GM19023 (cell line): ENCODE results near the gene ADAT3.

Experiments
- ATAC-seq: cut with Tn5 transposase; IDR thresholded peaks from one replicate; pipeline ENCODE4 v1.9.1; 2021; ENCODE audit warnings: mild to moderate bottlenecking, moderate library complexity; ENCODE audit not compliant: unreplicated experiment

The ADAT3 gene

DNA sequence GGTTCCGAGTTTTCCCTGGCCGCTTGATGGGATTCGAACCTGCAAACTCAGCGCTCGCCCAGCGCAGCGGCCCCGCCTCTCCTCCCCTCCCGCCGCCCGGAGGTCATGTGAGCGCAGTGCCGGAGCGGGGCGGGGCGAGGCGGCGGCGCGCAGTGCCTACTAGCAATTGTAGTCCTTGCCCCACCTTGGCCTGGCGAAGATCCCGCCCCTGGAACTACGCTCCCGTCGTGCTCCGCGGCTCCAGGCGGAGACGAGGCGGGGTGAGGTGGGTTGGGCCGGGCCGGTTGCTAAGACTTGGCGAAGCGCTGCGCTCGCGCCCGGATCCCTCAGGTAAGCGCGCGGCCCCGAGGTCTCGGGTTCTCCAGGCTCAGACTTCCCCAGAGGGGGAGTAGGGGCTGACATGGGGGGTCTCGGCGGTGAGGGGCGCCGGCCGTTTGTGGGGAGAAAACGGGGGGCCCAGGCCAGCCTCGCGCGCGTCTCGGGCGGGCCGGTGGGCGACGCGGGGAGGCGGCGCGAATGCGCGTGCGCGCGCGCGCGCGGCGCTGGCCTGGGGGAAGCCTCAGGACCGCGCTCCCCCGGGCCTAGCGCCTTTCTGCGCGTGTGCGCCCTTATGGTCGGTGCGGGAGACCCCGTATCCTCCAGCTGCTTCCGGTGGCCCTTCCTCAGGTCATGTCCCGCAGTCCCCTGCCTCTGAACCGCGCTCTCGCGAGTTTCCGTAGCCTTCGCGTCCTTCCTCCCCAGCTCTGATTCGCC is at the start of gene ADAT3, which contains the start of gene SCAMP4:
ADAT3 (plus strand) TSS at position 290 of the 753 bp plus-strand sequence. CDS start 6,649 bp downstream, outside the sequence.
SCAMP4 (plus strand) TSS at position 290 of the 753 bp plus-strand sequence. CDS start 9,621 bp downstream, outside the sequence.
- peak; percentile 75 for ATAC-seq

DNA sequence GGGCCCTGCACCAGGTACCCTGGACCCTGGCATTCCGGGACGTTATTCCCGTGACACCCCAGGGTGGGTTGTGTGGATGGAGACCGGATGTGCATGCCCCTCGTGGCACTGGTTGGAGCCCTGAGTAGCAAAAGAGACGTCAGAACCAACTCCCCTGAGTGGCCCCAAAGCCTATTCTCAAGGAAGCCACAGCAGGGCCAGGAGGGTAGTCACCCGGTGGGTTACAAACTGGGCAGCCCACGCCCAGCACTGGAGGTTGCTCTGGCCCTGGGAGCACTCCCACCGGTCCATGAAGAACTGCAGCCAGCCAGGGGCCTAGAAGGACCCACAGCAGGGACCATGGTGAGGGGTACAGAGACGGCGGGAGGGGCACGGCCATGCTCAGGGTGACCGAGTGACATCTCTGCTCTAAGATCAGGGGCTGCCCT is 49.4 kb upstream of the ADAT3 start:
- ATAC-seq = peak; percentile 5

DNA sequence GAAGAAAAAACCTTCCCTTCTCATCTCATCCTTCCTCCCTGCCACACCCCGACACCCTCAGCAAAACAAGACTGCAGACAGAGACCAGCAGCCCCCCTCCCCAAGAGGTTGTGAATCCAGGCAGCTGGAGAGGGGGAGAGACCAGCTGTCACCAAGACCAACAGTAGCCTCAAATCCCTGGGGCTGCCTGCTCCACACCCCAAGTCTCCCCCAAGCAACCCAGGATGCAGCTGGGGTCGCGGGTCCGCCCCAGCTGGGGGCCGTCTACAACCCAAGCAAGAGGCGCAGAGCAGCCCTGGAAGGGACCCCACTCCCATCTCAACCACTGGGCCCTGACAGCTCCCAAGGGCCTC is 48.9 kb upstream of the ADAT3 start:
- no peak for ATAC-seq

DNA sequence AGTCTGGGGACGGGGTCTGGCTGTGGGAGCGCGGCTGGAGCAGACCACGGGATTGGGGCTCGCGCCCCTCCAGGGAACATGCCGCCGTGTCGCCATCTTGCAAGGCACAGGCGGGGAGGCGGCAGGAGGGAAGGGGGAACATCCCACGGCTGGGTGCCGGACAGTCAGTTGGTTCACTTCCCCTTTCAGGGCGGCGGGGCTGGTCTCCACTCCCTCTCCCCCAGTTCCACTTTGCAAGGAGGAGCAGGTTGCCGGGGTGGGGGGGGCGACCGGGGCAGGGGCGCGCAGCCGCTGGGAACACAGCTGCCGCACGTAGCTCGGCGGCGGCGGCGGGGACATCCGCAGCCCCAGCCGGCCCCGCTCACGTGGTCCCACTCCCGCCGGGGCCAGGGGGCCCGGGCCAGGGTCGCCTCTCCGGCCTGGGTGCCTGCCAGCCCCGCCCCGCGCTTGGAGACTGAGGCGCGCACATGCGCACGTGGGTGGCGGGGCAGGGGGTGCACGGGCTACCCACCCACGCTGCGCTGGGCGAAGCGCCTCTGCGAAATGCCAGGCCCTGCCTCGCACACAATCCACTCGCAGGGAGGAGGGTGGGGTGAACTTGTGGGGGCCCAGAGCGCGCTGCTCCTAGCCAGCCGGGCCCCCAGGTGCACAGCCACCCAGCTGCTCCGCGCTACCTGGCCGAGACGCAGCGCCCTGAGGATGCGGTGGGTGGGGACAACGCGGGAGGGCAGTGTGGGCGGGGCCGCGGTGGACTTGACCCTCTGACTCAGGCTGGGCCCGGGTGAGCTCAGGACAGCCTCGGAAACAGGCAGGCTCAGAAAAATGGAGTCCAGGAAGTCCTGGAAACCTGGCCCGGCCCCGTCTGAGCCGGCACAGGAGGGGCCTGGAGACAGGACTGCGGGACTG is 48.2 kb upstream of the ADAT3 start:
- ATAC-seq = no peak

DNA sequence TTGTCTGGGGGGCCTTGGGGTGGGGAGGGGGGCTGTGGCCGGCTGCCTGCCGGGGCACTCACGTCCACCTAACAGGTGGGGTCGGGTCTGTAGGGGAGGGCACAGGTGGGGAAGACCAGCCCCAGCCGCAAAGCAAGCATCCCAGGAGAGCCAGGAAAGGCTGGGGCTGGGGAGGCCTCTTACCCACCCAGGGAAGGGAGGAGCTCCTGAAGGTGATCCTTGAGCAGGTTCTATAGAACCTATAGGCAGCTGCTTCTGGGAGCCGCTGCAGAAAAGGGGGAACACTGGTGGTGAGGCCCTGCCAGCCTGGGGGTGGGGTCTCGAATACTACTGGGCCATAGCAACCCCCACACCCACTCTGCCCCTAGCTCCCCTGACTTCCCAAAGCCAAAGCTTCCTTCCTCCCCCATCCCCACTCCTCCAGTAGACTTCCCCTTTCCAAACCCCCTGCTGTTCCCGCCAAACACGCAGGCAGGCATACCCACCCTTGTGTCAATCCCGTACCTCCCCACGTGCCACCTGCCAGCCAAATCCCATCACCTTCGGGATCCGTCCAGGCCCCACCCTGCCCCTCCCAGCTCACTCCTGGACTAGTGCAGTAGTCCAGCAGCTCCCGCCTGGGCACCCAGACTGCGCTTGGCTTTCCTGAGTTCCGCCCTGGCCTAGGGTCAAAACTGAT is 47.4 kb upstream of the ADAT3 start:
- ATAC-seq = no peak

DNA sequence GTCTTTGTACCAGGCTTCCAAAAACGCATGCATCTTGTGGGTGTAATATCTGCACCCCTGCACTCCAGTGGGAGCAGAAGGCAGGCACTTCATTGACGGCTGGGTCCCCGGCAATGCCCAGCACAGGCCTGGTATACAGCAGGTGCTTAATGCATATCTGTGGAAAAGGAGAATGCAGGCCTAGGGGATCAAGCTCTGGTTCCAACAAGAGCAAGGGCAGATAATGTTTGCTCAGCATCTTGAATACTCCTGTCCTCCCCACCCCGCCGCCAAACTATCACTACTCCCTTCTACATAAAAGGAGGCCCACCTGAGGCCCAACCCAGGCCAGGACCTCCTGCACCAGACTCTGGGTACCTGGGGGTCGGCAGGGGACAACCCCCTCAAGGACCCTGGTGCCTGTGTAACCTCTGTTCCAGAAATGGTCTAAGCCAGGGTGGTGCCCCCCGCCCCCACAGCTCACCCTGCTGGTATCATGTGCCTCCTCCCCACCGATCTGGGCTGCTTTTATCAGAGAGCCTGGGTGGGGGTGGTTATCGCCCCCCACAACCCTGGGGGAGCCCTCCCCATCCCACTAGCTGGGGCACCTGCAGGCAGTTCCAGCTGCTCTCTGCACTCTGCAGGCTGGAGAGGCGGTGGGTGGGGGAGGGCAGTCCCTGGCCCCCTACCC is 46.7 kb upstream of the ADAT3 start:
- ATAC-seq = no peak

DNA sequence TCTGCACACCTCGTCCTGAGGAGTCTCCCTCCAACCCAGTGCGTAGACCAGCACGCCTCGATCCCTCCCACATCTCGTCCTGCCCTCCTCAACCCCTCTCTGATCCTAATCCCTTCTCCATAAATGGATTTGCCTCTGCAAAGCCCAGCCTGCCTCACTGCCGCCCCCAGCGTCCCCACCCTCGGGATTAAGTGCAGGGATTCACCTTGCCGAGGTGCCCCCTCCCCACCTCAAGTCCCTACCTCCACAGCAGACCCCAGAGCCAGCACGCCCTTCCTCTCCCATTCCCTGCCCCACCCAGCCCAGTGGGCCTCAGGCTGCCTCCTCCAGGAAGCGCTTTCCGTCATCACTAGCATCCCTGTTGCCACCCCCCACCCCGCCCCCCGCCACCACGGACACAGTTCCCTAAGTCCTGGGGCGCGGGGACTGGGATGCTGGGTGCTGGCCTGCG is 45.8 kb upstream of the ADAT3 start:
- ATAC-seq = no peak

DNA sequence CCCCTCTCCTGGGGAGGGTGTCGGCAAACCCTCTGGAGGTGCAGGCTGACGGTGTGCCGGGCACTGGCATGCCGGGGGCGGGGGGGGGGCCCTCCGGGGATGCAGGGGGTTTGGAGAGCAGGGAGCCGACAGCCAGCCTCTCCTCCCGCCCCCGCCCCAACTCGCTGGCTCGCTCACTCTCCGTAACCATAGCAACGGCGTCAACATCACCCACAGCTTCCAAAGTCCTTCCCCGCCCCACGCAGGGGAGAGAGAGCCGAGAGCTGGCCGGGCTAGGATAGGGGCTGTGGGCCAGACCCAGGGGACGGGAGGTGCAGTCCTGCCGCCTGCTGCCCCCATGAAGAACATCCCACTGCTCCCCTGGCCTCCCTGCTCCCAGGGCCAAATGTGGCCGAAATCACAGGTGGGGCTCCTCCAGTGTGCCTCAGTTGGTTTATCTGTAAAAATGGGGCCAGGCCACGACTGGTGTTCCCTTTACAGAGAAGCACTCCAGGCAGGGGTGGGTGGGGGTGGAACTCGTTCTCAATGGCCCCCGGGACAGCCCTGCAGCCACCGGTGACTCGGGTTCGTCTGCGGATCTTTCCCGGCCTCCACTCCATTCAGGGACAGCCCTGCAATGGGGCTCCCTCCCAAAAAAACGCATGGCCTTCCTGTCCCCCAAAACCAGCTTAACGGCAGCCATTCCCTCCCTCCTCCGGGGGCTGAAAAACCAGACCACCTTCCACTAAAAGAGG is 45.0 kb upstream of the ADAT3 start:
- no peak for ATAC-seq

DNA sequence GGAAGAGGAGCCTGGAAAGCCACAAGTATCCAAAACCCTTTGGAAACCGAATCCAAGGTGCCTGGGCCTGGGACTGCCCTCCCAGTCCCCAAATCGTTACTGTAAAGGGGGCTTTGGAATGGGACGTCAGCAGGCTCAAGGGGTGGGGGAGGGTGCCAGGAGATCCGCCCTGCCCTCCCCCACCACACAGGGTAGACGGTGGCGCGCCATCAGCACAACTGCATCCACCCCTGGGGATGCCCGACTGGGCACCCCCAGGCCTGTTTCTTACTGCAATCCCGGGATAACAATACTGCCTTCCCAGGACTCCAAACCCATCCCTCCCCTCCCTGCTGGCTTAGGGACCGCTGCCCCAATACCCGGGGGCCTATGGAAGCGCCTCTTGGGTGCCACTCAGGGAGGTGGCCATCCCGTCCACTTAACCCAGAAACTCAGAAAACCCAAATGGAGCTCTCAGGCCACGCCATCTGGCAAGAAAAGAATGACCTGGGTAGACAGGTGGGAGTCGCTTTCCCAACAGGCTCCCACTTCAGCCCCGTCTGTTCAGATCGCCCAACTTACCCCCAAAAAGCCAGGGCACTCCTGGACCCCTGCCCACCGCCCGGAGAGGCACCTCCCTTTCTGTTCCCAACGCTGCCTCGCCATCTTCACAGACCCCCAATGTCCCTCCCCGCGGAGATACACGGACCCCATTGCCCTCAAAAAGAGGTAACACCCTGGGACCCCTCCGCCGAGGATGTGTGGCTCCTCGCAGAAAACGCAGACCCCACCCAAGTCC is 44.2 kb upstream of the ADAT3 start:
- no peak for ATAC-seq

DNA sequence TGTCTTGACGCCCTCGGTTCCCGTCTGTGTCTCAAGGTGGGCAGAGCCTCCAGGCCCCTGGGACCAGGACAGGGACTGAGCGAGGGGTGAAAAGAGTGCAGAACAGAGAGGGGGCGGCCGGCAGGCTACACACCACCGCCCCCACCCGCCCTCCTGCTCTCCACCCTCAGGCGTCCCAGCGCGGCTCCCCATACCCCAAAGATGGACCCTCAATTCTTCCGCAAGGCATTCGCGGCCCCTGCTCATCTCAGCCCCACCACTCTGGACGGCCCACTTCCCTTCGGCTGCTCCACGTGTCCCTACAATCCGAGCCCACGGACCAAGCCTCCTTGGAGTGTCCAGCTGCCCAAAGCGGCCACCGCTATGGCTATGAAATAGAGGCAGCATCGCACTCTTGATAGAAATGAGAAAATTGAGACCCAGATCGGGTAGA is 43.6 kb upstream of the ADAT3 start:
- no peak for ATAC-seq

DNA sequence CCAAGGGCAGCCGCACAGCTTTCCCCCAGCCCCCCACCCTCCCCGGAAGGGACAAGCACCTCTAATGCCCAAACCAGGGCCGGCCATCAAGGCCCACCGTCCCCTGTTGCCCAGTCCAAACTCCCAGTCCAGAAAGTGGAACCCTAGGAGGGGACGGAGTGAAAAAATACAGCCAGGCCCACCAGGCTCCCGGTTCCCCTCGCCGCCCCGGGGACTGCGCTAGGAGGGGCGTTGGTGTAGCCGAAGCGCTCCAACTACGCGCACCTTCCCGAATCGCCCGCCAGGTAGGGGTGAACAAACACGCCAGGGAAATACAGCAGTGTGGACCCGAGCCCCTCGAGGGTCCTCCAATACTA is 43.2 kb upstream of the ADAT3 start:
- no peak for ATAC-seq

DNA sequence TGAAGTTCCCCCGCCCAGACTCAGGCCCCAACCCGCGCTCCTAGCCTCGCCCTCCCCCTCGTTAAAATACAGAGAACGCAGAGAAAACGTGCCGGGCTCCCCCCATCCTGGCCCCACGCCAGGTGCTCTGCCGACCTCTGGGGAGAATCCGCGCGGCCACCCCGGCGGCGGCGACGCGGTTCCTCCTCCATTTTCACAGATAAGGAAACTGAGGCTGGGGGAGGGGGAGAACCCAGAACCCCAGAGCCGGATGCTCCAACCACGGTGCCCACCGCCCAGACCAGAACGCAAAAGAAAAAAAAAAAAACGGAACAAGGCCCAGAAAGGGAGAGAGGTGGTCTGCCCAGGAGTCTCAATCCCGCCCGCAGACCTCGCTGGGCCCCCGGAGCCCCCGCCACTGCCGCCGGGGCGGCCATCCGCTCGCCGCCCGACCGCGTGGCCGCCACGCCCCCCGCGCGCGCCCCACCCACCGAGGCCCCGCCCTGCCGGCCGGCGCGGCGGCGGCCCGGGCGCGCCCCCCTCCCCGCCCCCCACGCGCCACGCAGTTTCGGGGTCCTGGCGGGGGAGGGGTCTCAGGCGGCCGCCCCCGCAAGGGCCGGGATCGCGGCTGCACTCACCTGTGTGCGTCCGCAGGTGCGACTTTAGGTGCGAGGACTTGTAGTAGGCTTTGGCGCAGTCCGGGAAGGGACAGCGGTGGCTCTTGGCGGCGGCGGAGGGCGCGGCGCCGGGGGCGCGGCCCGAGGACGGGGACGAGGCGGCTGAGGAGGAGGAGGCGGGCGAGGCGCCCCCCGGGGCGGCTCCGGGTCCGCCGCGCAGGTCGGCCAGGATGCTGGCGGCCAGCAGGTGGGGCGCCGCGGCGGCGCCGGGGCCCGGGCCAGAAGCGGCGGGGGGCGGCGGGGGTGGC is 42.5 kb upstream of the ADAT3 start:
- ATAC-seq = peak; percentile 8

DNA sequence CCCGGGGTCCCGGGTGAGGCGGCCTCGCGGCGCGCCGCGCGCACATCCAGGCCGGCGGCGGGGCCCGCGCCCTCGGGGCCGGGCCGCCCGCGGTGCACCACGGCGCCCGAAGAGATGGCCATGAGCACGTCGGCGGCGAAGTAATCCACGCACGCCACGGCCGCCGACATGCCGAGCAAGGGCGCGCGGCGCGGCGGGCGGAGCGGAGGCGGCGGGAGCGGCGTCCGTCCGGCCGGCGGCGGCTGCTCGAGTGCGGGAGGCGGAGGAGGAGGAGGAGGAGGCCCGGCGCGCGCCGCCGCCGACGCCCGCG is 41.9 kb upstream of the ADAT3 start, which contains the start of gene KLF16:
KLF16 (minus strand) TSS at position 252 of the 310 bp plus-strand sequence; CDS start at position 170, 82 bp downstream.
- no peak for ATAC-seq

DNA sequence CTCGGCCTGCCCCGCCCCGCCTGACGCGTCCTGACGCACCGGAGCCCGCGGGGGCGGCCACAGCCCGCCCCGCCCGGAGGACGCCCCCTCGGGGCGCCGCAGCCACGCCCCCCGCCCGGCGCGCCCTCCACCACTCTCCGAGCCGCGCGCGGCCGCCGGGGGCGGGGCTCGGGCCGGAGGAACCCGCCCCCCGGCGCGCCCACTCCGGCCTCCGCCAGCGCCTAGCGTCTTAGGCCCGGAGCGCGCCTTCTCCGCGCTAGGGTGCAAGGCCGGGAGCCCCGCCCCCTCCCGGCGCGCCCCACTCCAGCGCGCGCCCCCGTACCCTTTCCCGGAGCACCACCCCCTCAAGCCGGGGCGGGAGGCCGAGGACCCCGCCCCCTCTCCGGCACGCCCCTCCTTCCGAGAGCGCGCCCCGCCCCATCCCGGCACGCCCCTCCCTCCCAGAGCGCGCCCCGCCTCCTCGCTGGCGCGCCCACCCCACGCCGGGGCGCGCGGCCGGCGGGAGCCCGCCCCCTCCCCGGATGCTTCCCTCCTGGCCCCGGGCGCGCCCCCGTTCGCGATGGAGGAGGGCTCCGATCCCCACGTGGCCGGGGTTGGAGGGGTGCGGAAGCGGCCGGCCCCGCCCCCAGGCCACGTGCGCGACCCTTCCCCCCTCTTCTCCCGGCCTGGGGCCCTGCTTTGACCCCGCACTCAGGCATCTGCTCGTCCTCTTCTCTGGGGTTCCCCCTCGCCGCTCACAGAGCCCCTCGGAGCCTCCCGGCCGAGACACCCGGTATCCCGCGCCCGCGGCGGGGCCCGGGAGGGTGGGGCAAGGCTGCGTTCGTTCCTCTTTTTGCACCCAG is 41.3 kb upstream of the ADAT3 start:
- ATAC-seq = peak; percentile 54

DNA sequence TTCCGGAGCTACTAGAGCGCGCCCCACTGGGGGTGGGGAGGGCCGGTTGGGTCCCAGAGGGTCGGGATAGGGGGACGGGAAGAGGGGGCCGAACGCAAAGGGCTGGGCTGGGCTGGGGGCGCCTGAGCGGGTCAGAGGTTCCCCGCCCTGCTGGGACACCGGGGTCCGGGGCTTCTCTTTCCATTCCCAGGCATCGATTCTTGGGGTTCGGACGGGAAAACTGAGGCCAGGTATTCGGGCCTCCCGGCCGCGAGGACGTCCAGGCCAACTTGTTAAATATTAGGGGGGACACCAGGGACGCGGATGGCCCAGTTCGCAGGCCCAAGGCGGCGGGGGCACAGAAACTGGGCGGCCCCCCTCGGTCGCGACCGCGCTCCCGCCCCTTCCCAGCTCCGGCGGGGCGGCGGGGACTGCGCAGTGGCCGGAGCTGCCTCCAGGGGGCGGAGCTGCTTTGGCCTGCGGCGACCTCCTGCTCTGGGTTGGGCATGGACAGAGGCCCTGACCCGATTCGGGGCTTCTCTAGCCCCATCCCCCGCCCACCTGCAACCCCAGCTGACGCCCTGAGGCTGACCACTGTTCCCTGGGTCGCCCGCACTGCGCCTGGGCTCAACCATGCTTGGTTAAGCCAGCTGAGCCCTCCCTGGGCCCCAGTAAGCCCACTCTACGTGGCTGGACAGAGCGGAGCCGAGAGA is 40.6 kb upstream of the ADAT3 start:
- peak; percentile 21 for ATAC-seq

DNA sequence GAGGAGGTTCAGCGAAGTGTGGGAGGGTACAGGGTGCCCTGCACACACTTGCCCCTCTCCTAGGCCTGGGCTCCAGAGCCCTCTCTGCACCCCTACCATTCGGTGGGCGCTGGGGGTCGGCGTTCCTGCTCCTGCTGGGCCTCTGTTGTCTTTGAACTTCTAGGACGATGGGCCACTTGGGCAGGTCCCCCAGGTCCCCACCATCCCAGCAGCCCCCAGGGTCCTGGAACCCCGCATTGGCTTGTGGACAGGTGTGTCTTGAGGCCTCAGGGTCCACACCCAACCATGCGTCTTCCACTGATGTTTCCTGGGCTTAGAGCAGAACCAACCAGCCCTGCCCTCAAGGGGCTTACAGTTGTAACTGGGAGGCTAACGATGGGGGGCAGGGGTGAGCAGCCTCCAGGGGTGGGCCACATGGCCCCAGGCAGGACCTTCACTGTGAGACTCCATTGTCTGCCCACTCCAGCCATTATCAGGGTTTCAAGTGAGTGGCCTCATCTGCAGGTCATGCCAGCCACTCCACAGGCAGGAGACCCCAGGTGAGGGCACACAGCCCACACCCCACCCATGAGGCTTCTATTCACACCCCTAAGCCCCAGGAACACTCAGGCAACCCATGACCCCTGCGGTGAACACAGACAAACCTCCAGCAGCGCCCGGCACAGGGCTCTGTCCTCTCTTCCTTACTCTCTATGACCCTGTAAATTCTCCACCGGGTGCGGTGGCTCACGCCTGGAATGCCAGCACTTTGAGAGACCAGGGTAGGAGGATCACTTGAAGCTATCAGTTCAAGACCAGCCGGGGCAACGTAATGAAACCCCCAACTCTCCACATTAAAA is 39.8 kb upstream of the ADAT3 start:
- no peak for ATAC-seq
